DMS79 (cell line): ENCODE measurements around the gene NAMPT.
"Not testable (repeated sequence)": the region's sequence is repeated elsewhere in the genome, so short reads cannot be mapped to it uniquely, and the experiment has no call there.

Experiments
- DNase-seq: peaks from one replicate; lab custom pipeline; 2025; lab: John Stamatoyannopoulos, UW

NAMPT gene

DNA sequence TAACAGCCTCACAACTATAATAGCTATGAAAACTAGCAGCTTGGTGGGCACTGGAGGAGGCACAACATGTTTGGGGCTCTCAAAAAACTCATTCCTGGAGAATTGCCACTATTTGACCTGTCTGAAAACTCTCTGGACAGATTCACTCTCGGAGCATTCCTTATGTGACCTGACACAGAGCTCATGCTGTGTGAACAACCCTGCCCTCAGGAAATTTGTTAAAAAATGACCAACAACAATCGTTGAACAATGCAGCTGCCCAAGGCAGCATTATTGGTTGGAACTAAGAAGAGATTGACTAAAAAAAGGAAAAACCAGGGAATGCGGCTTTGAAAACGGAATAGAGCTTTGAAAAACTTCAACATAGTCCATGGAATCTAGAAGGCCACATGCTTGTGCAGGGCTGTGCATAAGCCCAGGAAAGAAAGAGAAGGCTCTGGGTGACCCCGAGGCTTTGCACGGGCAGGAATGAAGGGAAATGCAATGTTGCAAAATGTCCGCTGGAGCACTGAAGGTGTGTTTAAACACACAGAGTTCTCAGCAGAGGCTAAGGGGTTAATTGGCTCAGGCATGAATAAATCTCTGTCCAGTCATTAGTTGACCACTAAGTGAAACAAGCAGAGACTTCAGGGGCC, 52.8 kb downstream of the NAMPT start:
- no peak for DNase-seq

- no peak for DNase-seq
These were observed 58.9 kb downstream of the NAMPT start for GRCh38 chr7:106225856-106226255.

GRCh38 chr7:106224797-106225196, 60.0 kb downstream of the NAMPT start:
- DNase-seq, result no peak

GRCh38 chr7:106223156-106223555, 61.6 kb downstream of the NAMPT start:
- no peak for DNase-seq

DNA sequence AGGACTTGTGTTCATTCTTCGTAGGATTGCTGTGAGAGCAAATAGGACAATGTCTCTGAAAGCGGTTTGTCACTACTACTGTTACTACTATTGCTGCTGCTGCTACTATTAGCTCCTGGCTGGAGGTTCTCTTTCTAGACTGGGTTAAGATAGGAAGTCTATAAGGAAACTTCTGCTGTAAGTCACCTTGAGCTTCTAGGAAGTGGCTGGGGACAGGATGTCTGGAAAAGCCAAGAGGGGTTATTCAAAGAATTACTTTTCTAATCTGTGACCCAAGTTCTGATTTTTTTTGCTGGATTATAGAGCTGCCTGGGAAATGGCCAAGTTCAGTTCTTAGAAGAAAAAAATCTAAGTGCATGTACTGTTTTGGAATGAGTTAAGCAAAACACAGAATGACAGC, 62.2 kb downstream of the NAMPT start:
- no peak for DNase-seq

DNA sequence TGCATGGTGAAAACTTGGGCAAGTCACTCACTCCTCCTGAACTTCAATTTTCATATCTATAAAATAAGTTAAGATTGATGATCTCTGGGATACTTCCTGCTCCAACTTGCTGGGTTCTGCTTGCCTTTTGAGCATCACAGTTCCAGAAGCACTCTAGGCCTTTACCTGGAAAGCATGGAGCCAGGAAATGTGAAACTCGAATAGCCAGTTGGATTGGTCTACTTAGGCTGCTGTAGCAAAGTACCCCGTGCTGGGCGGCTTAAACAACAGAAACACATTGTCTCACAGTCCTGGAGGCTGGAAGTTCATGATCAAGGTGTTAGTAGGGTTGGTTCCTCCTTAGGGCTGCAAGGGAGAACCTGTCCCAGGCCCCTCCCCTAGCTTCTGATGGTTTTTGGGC, 64.5 kb downstream of the NAMPT start:
- DNase-seq, result no peak

GRCh38 chr7:106219170-106219569, 65.6 kb downstream of the NAMPT start:
- no peak for DNase-seq

- DNase-seq, result no peak
These were observed 66.2 kb downstream of the NAMPT start for GRCh38 chr7:106218546-106218945.

DNA sequence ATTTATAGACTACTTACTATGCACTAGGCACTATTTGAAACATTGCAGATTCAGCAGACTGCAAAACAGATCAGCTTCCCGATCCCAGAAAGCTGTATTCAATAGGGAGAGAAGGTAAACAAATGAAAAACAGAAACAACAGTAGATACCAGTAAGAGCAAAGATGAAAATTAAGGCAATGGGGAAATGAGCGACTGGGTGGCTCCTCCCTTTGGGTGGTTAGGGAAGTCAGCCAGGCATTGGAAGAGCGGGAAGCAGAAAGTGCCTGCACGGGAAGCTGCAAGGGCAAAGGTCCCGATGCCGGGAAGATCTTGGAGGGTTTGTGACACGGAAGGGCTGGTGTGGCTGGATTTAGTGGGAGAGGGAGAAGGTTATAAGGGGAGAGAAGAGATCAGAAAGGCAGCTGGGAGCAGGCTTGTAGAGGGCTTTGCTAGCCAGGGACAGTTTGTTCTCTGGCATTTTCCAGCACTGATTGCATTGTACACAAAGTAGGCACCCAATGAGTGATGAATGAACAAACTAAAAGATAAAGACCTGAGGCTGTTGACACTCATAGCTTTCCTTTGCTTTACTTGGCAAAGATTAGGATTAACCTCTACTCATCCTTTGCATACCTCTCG, 67.8 kb downstream of the NAMPT start:
- no peak for DNase-seq

- peak; percentile 1 for DNase-seq
These were observed 68.3 kb downstream of the NAMPT start for GRCh38 chr7:106216517-106216922.

DNA sequence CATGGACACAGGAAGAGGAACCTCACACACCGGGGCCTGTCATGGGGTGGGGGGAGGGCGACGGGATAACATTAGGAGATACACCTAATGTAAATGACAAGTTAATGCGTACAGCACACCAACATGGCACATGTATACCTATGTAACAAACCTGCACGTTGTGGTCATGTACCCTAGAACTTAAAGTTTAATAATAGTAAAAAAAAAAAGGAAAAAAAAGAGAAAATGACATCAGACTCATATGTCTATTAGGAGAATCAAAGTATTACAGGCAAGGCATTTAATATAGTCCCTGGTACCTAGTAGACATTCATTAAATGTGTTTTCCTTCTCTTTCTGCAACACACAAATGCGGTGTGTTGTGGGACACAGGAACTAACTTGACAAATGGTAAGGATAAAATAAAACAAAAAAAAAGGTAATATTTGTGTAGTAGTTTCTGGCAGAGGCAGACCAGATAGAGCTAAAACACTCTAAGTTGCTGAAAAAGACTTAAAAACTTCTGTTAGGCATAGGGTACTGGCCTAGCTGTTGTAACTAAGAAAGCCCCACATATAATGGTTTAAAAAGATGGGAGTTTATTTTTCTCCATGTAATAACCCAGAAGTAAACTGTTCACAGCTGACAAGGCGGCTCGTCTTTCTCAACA, 68.8 kb downstream of the NAMPT start:
- DNase-seq, result no peak

DNA sequence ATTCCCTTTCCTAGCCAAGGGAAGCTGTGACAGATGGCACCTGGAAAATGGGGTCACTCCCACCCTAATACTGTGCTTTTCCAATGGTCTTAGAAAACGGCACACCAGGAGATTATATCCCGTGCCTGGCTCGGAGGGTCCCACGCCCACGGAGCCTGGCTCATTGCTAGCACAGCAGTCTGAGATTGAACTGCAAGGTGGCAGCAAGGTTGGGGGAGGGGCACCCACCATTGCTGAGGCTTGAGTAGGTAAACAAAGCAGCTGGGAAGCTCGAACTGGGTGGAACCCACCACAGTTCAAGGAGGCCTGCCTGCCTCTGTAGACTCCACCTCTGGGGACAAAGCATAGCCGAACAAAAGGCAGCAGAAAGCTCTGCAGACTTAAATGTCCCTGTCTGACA, 75.8 kb downstream of the NAMPT start:
- not testable (repeated sequence) for DNase-seq

DNA sequence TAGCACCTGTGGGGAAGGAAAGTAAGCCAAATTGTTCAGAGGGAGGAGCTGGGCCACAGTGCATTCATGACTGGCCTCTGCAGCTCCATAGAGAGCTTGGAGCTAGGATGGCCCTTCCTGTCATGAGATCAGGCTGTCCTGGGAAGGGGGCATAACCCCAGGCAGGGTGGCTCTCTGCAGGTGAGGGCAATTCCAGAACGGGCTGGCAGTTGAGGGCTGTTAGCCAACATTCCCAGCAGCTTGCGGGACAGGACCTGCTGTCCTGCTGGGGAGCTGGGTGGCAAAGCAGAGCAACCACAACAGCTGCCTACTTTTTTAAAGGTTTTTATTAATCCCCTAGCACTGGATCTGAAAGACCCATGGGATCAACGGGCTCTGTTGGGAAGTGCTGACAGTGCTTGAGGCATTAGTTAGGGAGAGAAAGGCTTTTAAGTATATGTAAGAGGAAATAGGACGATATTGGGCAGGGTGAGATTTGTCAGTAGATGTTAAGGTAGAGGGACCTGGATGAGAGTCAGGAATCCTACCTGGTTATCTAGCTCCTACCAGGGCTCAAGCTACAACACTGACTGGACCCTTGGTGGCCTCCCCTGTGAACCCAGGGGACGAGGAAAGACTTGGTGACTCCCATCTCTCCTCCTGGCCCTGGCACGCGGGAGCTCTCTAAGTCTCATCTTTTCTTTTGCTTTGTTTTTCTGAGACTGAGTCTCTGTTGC, 77.8 kb downstream of the NAMPT start:
- no peak for DNase-seq

DNA sequence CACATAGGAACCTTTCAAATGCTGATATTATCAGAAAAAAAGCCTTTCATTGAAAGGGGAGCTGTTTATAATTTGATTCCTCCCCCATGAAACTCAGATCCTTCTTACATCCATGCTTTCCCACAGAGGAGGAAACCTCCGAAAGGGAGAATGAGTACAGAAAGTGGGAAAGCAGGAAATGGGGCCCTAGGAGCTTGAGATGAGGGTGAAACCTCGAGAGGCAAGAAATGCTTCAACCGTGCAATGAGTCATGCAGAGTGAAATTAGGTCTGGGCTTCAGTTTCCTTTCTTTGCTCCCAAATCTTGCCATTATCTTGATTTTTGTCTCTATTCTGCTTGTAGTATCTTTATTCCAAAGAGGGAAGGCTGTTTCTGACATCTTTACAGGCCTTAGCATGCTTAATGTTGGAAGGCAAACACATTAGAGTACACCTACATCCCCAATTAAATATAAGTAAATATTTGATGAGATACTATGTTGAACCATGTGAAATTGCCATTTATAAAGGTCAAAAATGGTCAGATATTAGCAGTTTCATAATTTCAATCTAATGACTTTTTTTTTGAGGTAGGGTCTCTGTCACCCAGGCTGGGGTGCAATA, 79.1 kb downstream of the NAMPT start:
- DNase-seq, result no peak

- no peak for DNase-seq
These were observed 81.3 kb downstream of the NAMPT start for GRCh38 chr7:106203473-106203872.

GRCh38 chr7:106201164-106201563, 83.6 kb downstream of the NAMPT start:
- DNase-seq, result no peak

DNA sequence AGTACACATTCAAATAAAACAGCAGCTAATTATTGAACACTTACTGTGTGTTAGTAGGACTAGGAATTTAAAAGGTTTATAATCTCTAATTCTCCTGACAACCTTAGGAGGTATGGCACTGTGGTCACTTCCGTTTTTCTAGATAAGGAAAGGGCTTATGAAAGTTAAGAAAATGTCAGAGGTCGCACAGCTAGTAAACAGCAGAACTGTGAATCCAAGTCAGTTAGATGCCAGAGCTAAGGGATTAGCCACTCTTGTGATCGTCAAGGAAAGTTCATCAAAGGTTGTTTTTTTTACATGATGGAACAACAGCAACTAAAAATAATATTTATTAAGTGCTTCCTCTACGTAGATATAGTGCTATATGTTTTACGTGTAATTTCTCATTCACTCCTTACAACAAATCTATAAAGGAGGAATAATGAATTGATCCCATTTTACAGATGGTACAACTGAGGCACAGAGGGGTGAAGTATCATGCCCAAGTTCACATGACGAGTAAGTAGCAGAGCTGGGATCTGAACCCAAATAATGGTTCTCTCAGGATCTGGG, 84.9 kb downstream of the NAMPT start:
- no peak for DNase-seq

GRCh38 chr7:106199024-106199423, 85.8 kb downstream of the NAMPT start:
- no peak for DNase-seq
